Fibroblast of peridontal ligament (primary cell): ENCODE data around the gene PTPRN2.
"Not testable (repeated sequence)": the region's sequence is repeated elsewhere in the genome, so short reads cannot be mapped to it uniquely, and the experiment has no call there.

Source experiments
- DNase-seq: peaks from one replicate; pipeline ENCODE4 v3.0.0-alpha.2; 2010; ENCODE audit errors: extremely low read depth

The PTPRN2 gene

DNA sequence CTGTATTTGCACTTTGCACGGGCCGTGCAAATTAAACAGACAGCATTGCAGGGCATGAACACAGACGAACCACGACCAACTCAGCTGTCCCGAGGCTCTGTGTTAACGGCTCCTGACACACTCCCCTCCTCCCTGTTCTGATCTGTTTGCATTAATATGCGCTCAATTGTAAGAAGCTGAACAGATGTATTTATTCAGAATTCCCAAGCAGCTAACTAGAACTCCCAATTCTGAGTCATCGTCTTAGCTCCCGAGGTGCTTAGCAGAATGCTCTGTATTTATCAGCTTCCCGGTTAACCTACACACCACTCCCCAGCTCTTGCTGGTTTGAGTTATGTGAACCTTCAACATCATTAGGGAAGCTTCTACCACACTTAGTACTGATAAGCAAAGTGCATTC, 286.4 kb downstream of the PTPRN2 start:
- no peak for DNase-seq

DNA sequence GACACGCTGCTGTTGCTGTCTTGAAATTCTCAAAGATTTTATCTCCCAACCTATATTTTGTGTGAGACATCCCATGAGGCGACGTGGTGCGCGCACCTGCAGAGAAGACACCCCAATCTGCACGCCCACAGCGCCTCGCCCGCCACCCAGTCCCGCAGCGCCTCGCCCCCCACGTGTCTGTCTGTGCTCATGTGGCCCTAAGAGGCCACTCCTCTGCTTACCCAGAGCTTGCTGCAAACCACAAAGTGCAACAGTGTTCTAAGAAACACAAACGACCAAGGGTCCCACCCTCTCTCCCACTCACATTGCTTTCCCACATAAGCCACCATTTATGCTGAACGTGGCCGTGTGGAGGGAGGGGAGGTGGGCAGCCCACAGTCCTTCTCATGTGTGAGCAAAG, 287.2 kb downstream of the PTPRN2 start:
- DNase-seq: no peak

DNA sequence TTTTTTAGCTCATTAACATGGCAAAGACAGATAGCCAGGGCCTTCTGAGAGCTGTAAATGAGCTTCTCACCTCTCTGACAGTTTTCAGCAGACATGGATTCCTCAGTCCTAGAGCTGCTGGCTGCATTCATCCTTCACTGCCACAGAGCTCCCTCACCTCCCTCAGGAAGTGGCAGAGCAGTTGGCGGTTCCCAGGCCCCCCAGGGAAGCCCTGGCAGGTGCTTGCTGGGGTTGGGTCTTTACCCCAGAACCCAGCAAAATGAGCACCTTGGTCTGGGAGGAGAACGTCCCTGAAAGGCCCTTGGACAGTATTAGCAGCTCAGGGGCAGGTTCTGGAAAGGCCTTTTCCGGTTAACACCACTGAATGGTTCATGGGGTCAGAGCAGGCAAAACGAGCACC, 288.0 kb downstream of the PTPRN2 start:
- no peak for DNase-seq

DNA sequence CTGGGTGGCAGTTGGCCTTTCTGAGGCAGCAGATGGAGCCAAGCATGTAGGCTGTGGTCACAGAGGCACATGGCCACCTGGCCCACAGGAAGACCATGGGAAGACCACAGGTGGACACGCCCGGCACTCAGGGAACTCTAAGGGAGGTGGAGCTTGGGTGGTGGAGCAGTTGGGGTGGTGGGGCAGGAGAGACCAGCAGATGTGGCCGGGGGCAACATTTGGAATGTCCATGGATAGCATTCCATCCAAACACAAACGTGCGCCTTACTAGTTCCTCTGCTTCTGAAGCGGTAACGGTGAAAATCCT, 290.9 kb downstream of the PTPRN2 start:
- no peak for DNase-seq

DNA sequence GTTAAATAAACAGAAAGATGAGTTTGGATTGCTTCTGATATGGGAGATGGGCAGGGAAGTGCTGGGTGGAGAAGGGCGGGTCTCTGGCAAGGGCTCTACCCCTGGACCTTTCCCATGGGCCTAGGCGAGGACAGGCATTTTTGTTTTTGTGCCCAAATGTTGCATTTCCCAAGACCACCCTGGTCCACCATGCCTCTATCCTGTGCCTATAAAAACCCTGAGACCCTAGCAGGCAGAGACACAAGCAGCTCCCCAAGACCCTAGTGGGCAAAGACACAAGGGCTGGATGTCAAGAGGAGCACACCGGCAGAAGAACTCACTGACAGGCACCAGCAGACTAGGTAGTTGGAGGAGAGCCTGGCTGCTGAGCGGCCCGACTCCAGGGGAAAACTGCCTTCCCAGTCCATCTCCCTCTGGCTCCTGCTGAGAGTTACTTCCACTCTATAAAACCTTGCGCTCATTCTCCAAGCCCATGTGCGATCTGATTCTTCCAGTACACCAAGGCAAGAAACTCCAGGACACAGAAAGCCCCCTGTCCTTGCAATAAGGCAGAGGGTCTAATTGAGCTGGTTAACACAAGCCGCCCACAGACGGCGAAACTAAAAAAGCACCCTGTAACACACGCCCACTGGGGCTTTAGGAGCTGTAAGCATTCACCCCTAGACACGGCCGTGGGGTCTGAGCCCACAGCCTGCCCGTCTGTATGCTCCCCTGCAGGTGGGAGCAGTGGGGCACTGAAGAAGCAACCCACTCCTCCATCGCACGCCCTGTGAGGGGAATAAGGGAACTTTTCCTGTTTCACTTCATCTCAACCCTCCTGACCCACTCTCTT, 291.4 kb downstream of the PTPRN2 start:
- DNase-seq: no peak

DNA sequence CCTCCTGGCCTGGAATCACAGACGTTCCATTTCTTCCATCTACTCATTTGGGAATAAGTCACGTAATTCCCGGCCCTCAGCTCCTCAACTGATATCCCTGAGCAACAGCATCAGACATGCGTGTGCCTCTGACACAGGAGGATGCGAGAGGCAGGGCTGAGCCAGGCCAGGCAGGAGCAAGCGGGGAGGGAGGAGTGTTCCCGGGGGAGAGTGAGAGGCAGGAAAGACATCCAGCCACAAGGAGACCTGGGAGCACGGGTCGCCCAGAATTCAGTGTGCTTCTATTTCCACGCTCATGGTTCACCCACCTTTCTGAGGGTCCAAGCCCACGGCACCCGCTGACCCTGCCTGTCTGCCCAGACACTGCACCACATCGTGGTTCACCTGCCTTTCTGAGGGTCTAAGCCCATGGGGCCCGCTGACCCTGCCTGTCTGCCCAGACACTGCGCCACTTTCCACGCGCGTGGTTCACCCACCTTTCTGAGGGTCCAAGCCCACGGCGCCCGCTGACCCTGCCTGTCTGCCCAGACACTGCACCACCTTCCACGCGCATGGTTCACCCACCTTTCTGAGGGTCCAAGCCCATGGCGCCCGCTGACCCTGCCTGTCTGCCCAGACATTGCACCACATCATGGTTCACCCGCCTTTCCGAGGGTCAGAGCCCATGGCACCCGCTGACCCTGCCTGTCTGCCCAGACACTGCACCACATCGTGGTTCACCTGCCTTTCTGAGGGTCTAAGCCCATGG, 293.0 kb downstream of the PTPRN2 start:
- not testable (repeated sequence) for DNase-seq

DNA sequence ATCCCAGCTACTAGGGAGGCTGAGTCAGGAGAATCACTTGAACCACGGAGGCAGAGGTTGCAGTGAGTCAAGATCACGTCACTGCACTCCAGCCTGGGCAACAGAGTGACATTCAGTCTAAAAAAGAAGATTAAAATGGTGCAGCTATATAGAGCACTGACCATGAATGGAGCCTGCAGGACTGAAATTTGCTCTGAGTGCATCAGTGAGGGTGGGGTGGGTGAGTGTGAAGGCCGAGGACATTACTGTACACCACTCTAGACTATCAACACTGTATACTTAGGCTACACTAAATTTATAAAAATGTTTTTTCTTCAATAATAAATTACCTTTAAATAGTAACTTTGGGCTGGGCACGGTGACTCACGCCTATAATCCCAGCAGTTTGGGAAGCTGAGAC, 294.7 kb downstream of the PTPRN2 start:
- DNase-seq: no peak

DNA sequence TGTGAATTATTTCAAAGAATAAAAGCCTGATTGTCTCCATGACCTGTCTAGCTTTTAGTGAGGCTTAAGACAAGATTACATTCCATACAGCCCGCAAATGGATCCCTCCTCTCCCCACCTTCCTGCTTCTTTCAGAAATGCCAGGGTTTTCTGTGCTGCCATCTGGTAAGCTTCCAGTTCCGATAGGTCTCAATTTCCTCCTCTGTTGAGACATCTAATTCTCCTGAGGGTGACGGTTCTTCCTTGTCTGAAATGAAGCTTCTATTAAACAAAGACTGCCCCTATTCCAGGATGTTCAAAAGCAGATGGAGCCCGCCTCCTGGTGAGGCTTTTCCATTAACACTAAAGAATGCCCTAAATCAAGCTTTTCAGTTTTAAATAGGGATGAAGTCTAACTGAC, 295.6 kb downstream of the PTPRN2 start:
- no peak for DNase-seq

DNA sequence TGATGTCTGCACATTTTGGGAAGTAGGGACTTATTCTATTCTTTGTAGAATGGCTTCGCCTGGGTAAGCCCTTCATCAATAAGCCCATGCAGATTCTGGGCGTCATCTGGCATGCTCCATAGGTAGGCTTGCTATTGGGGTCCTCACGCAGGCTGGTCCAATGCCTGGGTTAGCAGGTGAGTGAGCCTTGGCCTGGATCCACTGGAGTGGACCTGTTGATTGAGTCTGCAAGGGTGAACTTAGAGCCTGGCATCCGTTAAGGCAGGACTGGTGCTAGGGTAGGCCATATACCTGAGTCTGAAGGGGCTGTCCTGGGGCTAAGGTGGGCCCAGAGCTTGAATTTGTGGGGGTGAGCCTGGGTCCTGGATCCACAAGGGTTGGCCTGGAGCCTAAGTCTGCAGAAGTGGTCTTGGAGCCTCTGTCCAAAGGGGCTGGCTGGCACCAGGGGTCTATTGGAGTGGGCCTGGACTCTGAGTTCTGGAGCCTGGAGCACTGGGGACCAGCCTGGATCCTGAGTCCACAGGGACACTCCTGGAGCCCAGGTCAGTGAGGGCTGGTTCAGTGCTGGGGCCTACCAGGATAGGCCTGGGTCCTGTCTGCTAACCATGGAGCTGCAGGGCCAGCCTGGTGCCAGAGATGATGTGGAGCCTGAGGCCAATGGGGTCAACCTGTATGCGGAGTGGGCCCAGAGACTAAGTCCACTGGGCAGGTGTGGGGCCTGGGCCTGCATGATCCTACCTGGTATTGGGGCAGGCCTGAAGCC, 297.7 kb downstream of the PTPRN2 start:
- DNase-seq: no peak

DNA sequence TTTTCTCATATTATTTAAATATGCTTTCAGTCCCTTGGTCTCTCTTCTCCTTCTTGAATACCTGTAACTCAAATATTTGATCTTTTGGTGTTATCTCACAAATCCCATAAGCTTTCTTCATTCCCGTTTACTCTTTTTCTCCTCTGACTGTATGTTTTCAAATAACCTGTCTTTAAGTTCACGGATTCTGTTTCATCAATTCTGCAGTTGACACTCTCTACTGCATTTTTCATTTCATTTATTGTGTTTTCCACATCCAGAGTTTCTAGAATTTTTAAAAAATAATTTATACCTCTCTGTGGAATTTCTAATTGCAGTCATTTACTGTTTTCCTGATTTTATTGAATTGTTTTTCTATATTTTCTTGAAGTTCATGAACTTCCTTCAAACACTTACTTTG, 298.4 kb downstream of the PTPRN2 start:
- no peak for DNase-seq

DNA sequence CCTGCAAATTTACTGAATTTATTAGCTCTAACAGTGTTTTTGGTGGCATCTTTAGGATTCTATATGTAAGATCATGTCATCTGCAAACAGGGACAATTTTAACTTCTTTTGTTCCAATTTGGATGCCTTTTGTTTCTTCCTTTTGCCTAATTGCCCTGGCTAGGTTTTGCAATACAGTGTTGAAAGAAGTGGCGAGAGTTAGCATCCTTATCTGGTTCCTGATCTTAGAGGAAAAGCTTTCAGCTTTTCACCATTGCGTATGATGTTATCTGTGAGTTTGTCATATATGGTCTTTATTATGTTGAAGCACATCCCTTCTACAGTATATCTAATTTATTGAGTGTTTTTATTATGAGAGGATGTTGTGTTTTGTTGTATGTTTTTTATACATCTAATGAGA, 301.4 kb downstream of the PTPRN2 start:
- no peak for DNase-seq

DNA sequence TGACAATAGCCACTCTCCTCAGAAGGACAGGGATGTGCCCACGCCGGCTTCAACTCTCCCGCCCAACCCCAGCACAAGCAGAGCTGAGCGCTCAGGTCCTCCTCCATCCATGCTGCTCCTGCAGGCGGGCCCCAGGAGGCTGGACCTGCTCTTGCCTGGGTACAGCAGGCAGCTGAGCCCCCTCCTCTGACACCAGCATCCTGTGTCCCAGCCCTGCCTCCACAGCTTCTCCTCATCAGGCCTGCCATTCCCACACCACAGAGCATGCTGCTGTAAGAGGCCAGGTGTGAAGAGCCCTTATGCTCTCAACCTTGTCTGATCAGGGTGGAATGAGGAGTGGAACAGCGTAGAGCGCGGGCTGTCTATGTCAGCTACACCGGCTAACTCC, 302.2 kb downstream of the PTPRN2 start:
- DNase-seq: no peak

DNA sequence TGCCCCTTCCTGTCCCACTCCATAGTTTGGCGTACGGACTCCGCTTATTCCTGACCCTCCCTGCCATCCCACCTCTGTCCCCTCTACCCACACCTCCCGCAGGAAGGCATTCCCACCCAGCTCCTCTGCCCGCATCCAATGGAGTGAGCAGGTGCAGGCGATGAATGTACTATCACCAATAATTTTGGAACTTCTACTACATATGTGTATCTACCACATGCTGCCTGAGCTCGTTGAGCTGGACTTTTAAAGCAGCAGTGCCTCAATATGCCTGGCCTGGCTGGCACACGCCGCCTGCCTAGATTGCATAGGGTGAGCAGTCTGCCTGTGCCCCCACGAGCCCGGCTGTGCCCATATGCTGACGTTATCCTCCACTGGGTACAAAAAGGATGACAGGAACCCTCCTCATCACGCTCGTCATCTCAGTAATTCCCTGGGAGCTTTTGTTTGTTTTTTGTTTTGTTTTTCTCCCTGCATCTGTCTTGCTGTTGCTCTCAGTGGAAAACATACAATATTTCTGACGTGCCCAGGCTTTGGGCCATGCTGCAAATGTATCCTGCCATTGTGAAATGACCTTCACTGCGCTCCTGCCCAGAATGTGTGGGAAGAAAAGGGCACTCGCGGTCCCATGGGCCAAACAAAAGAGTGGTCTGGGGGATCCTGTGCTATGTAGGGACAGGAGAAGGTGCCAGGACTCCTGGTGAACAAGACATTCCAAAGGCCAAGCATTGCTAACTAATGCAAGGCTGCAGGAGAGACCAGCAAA, 302.8 kb downstream of the PTPRN2 start:
- DNase-seq: no peak

DNA sequence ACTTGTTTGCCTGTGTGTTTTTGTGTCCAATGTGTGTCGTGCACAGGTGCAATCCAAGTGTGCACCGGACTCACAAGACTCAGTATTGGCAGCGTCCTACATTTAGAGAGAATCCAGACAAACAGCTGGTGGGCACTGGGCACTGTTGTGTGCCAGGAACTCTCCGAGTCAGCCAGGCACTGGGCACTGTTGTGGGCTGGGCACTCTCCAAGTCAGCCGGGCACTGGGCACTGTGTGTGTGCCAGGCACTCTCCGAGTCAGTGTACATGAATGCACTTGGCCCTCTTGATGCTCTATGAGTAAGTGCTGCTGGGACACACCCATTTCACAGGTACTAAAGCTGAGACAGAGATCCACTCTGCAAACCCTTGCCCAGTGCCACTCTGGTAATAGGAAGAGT, 303.5 kb downstream of the PTPRN2 start:
- no peak for DNase-seq

DNA sequence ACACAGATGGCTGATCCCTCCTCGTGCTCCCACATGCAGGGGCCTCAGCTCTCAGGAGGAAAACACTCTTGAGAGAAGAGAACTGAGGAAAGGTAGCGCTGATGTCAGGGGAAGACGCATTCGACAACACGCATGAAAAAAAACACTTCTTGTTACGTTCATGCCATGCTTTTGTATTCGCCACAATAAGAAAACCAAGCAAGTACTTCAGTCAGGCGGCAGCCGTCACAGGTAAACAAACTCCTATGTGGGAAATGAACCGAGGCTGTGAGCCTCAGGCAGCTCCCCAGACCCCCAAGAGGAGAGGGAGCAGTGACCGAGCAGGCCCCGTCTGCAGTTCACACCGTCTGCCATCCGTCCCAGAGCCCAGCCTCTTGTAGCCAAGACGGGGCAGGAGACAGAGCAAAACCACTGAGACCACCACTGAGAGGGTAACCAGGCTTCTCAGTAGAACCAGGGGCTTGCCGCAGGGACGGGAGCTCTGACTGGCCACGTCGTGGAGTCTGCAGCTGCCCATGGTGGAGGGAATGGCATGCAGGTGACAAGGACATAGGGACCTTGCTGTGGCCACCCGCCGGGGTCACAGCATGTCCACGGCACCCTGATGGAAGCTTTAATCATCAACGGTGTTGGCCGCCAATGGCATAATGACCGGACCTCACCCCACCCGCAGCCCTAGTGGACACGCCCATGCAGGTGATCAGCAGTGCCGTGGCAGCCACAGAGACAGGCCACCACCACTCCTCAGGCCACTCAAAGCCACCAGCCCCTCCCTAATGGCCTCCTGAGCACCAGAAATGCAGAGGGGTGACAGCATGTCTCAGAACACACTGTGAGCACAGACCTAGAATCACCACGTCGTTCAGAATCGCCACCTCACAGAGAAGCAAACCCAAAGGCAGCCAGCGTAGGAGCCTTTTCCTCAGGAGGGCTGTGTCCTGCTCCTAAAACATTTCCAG, 304.3 kb downstream of the PTPRN2 start:
- no peak for DNase-seq

DNA sequence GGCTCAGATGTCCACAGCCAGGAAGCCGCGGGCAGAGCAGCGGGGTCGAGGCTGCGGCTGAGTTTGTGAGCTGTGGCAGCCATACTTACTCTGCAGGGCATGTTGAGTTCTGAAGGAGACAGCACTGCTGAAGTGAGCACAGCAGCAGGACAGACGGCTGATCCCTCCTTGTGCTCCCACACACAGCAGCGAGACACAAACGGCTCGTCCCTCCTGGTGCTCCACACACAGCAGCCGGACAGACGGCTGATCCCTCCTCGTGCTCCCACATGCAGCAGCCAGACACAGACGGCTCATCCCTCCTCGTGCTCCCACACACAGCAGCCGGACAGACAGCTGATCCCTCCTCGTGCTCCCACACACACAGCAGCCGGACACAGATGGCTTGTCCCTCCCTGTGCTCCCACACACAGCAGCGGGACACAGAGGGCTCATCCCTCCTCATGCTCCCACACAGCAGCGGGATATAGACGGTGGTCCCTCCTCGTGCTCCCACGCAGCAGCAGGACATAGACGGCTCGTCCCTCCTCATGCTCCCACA, 305.1 kb downstream of the PTPRN2 start:
- no peak for DNase-seq

DNA sequence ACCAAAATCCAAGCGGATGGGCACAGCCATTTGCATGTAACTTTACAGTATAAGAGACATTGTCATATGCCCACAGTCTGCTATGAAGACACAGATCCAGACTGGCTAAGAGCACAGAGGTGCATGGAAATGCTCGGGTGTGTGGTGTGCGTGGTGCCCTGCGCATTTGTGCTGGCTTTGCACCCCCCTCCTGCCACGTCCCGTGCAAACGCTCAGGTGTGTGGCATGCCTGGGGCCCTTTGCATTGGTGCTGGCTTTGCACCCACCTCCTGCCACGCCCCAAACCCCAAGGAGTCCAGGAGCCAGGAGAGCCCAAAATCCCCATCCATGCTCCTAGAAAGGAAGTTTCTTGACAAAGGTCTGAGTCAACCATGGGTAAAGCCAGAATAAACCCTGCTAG, 306.2 kb downstream of the PTPRN2 start:
- no peak for DNase-seq

DNA sequence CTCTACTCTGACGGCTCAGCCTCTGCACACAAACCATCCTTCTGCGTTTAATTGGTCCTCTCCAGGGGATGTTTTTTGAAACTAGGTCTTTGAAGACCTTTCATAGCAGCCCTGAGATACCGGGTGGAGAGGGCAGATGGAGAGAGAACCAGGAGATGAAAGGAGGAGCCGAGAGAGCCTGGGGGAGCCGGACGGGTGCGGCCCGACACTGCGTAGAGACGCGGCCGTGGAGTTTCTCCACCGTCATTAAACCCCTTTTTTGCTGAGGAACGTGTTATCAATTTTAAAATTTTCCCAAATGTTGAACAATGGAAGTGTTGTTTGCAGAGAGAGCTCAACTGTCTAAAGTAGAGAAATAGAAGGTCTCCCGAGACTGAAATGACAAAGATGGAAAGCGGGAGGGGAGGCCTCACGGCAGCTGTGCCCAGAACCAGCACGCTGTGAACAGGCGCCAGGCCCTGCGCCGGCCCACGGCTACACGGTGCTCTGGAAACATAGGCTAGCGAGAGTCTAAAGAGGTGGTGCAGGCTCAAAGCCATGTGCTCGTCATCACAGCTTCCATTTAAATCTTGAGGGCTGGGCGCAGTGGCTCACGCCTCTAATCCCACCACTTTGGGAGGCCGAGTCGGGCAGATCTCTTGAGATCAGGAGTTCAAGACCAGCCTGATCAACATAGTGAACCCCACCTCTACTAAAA, 307.0 kb downstream of the PTPRN2 start:
- DNase-seq: no peak

DNA sequence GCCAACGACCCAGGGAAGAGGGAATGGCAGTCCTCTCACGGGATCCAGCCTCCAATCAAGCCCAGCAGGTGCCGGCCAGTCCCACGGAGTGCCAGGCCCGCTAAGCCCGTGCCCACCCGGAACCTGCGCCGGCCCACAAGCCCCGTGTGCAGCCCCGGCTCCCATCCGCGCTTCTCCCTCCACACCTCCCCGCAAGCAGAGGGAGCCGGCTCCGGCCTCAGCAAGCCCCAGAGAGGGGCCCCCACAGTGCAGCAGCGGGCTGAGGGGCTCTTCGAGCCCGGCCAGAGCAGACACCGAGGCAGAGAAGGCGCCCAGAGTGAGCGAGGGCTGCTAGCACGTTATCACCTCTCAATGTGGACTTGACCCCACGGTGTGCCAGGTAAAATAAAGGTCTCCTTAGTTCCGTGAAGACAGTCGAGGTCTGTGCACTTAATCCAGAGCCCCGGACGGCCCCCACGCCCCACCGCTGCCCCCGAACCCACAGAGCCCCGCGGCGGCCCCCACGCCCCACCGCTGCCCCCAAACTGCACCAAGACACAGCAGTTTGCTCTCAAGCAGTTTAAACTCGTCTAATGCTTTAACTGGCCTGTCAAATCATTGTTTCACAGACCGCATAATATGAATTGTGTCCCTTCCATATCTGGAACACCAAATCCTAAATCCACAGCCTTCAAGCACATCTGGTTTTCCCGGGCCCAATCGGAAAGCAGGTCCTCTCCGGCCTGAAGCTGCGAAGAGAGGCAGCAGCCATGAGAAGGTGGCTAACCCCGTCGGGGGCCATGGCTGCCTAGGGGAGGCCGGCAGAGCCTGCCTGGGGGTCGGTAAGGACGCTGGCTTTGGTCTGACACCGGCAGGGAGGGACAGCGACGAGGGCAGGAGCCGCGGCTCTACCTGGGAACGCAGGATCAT, 307.8 kb downstream of the PTPRN2 start:
- DNase-seq: no peak
